HG03439 (cell line): ENCODE measurements around the gene RPTOR.

Source experiments
- ATAC-seq: cut with Tn5 transposase; IDR thresholded peaks from one replicate; pipeline ENCODE4 v1.9.1; 2021; ENCODE audit warnings: mild to moderate bottlenecking, moderate library complexity; ENCODE audit not compliant: unreplicated experiment

The RPTOR gene

DNA sequence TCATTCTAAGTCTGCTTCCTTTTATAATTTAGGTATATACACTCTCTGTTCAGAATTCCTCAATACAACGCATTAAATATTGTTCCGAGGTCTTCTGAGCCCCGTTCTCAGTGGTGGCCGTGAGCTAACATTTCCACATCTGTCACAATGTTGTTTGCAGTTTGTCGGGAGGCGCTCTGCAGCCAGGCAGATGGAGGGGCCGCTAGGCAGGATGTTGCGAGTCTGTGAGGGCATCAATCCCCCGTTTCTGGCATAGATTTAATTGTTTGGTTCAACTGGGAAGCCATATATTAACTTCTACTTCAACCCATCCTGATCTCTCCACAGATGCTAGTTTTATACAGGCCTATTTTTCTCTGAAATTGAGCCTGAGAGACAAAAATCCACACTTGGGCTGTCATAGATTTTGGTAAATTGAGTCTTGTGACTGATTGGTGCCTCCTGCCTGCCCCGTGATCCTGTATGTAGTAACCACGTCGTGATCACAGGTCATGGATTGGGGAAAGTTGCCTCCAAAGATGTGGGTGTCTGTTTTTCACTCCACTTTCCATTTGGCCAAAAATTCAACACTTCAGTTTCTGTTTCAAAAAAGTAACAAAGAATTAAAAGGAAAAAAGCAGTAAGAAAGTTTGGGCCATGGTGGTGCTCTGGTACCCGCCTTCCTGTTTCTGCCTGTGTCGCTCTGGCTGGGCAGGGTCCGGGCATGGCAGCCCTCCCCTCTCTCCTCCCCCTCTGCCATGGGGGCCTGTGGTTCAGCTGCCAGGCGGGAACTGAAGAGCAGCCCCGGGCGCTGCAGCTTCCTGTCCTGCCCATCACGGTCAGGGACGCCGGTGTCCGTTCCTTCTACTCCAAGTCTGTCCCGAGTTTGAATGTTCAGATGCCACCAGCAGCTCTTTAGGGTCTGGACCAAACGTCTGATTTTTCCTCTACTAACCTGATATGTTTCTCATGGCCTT, 41.5 kb downstream of the RPTOR start:
- no peak for ATAC-seq

DNA sequence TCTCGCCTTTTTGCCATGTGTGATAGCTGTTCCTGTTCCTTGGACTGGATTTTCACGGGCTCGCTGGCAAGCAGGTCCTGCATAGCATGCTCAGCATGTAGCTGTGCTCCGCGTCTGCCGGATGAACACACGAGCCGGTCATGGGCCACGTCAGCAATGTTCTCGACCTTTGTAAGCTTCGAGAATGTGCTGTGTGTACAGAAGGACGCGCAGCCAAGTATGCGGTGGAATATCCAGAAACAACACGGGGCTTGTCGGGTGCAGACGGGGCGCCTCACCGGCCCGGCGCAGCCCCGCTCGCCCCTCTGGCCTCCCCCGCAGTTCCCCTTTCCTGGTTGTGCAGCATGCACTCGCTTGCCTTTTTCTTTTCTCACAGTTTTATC, 42.2 kb downstream of the RPTOR start:
- ATAC-seq = no peak

DNA sequence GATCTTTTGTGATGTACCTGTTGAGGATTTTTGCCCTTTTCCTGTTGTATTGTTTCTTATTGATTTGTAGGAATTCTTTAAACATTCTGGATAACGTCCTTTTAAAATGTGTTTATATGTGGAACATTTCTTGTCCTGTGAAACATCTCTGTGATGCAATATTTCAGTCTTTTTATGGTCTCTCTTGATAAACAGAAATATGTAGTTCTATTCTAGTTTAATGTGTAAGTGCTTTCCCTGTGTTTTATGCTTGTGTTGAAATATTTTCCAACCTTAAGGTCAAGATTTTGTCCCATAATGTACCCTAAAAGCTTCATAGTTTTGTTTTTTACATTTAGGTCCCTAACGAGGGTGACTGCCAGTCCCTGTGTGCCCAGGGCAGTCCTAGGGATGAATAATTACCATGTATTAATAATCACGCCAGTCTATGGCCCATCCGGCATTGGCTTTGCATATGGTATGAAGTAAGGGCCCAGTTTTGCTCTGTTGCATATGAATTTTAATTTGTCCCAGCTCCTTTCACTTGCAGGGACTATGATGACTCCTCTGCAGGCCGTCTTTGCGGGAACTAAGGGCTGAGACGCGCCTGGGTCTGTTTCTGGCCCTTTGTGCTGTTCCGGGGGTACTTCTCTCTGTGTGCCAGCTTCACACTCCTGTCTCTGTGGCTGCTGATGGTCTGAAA, 44.2 kb downstream of the RPTOR start:
- no peak for ATAC-seq

DNA sequence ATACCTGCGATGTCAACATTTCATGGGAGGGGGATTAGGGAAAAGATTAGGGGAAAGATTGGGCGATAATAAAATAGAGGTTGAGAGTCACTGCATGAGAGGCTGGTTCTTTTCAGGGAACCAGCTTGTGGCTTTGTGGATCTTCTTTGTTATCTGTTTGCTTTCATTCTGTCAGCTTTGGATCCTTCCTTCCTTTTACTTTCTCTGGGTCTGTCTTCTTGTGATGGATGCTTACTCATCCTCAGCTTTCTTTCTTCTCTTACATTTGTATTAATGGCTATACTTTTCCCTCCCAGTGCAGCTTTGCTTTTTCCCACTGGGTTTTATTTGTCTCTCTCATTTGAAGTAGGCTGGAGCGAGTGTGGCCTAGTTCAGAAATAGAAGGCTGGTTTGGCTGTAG, 47.1 kb downstream of the RPTOR start:
- ATAC-seq = no peak

DNA sequence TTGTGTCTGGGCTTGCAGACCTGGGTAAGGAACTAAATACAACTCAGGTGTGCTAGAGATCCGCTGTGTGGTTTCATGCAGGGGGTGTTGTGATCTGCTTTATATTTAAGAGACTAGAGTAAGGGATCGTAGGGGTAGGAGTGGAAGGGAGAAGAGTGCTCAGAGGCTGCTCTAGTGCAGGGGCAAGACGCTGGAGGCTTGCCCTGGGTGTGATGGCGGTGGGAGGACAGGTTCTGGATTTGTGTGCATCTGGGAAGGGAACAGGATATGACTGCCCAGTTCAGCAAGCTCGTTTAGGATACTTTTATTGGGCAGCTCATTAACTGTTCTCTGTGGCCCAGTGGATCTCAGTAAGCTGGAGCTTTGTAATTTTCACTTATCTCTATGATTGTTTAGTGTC, 47.6 kb downstream of the RPTOR start:
- no peak for ATAC-seq

DNA sequence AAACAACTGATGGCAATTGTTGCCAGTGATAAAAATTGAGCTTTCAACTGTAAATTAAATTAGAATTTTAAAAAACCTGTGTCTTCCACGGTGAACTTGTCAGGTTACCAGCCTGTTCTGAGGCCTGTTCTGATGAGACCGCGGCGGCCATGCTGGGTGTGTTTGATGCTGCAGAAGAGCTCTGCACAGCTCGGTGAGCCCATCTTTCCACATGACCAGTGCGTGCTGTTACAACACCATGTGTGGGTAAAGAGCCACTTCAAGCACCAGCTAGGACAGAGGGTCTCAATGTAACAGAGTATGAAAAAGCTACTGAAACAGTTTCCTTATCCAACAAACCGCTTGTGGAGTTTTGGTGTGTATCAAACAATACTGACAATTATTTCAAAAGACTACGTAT, 48.5 kb downstream of the RPTOR start:
- ATAC-seq = no peak

DNA sequence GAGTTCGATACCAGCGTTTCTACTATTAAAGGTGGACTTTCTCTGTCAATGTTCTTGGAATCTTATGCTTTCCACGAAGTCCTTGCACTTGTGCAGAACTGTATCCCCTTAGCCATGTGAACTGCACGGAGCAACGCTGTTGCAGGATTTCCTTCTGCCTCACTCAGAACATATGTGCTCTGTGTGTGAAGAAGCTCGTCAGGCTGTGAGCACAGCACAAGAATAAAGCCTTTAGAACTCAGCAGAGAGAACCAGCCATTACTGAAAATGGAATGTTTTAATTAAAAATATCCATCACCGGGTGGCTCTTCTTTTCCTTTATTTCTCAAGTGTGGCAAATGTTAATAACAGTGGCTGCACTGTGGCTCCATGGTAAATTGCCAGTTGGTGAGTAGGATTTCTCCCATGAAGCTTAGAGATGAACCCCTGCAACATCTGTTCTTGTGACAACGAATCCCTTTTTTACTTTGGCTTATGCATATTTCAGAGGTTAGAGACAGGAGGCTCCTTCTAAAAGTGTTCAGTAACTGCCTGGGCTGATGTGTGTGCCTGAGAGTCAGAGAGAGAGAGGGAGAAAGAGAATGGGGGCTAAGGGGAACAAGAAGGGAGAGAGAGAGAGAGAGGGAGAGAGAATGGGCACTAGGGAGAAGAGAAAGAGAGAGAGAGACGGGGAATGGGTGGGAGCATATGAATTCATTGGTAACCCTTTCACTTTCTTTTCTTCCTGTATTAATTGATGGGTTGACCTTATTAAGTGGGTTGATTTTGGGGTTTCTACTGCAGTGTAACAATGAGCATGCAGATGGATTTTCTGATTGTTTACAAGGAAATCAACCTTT, 50.0 kb downstream of the RPTOR start:
- no peak for ATAC-seq

DNA sequence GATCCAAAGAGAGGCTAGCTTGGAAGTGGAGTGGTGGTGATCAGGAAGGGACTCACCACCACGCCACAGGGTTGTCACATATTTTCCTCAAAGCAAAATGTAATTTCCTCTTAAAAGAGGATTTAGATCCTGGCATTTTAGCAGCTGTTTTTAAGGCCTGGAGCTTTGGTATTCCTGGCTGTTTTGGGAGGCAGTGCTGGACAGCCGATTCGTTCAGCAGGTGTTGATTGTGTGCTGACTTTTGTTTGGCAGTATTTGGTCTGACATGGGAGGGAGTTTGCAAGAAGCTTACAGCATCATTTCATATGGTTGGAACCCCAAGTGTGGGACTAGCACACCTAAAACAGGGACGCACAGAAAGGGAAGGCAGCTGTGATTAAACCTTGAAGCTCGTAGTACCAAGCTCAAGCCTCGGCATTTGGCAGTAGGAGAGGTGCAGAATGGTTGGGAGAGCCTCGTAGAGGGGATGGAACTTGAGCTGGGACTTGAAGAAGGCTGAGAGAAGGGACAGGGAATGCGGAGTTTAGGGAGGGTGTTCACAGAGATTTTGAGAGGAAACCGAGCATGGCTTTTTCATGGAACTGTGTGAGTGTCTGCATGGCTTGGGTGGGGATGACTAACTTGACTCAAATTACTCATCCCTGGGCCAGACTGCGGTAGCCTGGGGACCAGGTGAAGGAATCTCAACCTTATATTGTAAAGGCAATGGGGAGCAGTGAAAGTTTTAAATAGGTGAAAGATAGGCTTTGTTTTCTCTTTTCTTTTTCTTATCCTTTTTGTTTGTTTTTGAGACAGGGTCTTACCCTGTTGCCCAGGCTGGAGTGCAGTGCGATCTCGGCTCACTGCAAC, 52.3 kb downstream of the RPTOR start:
- ATAC-seq = no peak

DNA sequence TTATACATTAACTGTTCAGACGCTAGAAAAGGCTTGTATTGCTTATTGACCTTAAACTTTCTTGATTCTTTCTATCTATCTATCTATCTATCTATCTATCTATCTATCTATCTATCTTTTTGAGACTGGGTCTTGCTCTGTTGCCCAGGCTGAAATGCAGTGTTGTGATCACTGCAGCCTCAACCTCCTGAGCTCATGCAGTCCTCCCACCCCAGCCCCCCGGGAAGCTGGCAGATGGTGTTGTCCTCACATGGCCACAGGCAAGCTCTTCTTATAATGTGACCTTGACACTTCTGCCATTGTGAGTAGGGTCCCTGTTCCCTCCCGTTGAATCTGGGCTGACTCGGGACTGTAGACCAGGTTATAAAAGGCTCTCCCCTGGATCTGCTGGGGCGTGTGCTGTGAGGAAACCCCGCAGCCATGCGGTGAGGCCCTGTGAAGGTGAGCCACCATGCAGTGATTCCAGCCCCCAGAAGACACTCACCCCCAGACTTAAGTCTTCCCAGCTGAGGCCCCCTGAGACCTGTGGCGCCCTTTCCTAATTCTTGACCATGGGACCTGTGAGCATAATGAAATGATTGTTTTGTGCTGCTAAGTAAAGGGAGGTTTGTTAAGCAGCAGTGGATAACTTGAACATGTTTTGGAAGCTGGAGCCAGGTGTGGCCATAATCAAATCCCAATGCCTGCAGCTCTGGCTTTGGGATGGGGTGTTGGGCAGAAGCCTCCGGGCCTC, 54.3 kb downstream of the RPTOR start:
- ATAC-seq = no peak

DNA sequence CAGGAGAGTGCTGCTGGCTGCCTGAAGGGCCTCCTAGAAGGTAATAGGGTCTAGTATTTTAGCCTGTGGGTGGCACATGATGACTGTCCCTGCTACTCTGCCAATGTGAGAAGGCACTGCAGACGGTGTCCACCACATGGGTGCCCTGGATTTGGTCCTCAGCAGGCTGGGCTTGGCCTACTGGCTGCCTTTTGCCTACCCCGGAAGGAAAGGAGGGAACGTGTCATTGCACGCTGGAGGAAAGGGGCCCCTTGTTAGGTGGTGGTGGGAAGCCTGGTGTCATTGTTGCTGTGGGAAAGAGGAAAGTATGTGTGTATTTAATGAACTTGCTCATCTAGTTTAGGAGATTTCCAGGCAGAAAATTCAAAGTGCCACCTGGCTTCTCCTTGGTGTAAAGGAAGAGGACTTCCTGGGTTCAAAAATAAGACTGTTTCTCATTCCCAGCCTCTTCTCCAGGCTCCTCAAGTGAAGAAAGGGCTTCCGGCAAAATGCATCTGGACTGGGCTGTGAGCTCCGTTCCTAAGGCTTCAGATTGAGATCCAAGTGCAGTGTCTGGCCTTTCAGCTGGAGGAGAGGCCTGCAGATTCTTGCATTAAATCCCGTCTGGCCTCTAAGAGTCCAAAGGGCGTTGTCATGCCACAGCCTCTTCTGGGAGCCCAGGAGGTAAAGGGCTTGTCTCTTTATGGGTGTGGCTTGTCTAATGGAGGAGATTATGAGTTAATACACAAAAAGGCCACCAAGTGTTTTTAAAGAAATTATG, 55.1 kb downstream of the RPTOR start:
- ATAC-seq = no peak

DNA sequence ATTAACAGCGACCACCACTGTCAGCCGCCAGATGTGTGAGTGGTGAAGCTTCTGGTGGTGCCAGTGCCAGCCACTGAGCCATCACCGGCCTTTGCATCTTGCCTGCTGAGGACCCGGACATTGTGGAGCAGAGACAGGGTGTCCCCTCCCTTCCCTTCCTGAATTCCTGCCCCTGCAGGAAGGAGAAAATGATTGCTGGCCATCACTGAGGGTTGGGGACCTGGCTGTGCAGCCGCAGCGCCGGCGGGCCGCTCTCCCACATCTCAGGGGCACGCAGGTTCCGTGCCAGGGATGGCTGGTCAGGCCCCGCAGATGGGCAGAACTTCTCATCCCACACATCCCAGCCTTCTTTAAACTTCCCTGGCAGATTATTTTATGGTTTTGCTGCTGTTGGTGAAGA, 56.5 kb downstream of the RPTOR start:
- no peak for ATAC-seq

DNA sequence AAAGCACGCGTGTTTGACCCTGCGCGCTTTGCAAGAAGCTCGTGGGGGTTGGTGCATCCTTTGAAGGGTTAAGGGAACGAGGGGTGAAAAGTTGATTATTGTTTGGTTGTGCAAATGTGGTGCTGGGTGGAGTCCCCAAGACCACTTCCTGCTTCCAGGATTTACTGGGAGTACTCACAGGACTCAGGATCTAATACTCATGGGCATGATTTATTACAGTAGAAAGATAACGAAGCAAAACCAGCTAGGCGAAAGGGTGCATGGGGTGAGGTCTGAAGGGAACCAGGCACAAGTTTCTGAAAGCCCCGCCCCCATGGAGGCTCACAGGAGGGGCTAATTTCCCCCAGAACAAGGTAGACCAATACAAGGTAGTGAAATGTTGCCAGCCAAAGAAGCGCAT, 58.8 kb downstream of the RPTOR start:
- ATAC-seq = no peak

DNA sequence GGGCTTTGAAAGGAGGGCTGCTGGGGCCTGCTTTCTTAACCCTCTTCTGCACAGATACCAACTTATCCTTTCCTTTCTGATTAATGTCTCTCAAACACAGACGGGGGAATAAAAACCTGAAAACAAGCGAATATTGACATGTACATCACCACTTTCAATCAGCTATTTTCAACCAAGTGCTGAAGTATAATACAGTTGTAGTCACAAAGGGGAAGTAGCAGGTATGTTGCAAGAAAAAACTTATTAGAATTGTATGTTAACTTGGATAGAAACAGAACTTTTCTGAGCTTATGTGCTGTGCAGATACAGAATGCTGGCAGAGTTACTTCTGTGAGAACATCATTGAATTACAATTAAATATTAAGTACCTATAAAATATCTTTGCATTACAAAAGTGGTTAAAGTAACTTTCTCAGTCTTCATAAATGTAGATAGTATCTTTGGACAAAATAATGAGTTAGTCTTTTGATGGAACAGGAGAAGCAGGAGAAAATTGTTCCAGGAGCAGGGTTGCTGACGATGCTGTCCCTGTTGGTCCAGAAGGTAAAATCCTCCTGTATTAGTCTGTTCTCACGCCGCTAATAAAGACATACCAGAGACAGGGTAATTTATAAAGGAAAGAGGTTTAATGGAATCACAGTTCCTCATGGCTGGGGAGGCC, 59.5 kb downstream of the RPTOR start:
- no peak for ATAC-seq

DNA sequence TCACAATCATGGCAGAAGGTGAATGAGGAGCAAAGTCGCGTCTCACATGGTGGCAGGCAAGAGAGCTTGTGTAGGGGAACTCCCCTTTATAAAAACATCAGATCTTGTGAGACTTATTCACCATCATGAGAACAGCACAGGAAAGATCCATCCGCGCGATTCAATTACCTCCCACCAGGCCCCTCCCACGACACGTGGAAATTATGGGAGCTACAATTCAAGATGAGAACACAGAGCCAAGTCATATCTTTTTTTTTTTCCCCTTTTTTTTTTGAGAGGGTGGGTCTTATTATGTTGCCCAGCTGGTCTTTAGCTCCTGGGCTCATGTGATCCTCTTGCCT, 60.0 kb downstream of the RPTOR start:
- ATAC-seq = no peak

DNA sequence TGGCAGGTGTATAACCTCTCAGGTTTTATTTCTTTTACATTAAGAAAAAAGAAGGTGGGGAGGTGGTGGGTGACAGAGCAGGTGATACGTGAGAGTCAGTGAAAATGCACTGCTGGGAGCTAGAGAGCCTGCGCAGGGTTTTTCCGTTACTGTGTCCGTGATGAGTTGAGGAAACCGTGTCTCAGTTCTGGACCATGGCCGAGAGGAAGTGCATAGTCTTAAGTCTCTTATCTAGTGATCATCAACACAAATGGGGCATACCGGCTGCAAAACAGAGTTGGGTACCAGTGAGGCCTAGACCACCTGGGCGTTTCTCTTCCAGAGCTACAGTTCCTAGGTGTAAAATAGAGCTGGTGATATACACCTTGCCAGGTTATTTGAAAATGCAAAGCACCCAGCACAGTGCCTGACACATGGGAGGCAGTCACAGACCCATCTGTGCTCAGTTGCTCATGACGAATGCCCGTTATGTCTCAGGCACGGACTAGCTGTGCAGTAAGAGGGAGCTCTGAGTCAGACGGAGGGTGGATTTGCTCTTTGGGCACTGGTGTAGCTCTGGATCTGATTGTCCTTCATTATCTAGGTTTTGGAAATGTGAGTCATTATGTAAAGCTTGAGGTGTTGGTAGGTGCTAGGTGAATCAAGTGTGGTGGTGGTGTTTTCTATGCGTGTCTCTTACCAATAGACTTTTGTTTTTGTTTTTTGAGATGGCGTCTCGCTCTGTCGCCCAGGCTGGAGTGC, 60.9 kb downstream of the RPTOR start:
- ATAC-seq = peak; percentile 82

DNA sequence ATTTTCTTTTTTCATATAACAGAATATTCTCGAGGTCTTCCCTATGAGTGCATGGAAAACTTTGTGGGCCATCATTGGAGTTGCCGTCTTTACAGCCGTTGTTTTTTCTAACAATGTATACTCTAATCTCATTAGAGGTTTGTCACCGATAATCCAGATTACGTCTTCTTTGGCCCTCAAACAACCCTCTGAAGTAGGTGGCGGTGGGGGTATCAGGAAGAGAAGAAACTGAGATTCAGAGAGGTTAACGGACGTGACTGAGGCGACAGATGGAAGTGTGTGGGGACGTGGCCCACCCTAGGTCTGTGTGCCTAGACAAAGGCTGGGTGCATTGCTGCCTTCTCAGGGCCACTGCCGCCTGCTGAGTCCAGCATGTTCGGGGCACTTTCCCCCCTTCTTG, 63.7 kb downstream of the RPTOR start:
- no peak for ATAC-seq

DNA sequence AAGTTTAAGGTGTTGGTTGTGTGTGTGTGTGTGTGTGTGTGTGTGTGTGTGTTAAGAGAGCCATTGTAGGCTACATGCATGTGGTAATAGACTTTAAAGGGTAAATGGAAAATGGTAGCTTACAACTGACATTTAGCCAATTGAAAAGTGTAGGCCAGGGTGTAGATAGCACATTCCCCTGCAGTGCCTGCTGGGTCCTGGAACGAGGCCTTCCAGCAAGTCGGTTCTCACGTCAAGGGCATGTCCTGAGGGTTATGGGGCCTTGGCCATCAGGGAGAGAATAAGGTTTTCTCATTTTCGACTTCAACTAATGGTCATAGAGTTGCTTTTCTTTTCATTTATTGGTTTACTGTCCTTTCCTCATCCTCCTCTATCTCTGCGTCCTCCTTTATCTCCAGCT, 65.1 kb downstream of the RPTOR start:
- ATAC-seq = no peak

DNA sequence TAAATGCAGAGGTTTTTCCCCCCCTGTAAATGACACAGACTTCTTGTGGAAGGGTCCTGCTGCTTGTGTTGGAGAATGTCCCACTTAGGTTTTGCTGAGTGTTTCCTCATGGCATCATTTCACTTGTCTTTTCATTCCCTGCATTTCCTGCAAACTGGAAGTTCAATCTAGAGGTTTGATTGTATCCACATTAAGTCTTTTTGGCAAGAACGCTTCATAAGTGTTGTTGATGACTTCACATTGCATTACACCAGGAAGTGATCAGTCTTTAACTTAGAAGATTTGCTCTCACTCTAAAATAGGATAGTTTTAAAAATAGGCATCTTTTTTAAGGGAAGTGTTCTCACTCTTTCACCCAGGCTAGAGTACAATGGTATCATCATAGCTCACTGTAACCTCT, 67.2 kb downstream of the RPTOR start:
- ATAC-seq = no peak
